Ishikawa (cell line): Measurements from ENCODE around the gene FAH.

Experiments
- EGR1 ChIP-seq: IDR thresholded peaks from 2 replicates; pipeline ENCODE4 v1.6.1; 2012
- EP300 ChIP-seq: IDR thresholded peaks from 2 replicates; pipeline ENCODE4 v1.6.1; 2012; ENCODE audit warnings: borderline replicate concordance
- FOXM1 ChIP-seq: IDR thresholded peaks from 2 replicates; pipeline ENCODE4 v1.6.1; 2012; ENCODE audit warnings: low read depth, borderline replicate concordance
- NFIC ChIP-seq: IDR thresholded peaks from 2 replicates; pipeline ENCODE4 v1.6.1; 2012
- RAD21 ChIP-seq: IDR thresholded peaks from 2 replicates; pipeline ENCODE4 v1.6.1; 2012; ENCODE audit warnings: low read depth
- REST ChIP-seq: IDR thresholded peaks from 2 replicates; pipeline ENCODE4 v1.6.1; 2012; ENCODE audit warnings: low read depth, mild to moderate bottlenecking
- TAF1 ChIP-seq: IDR thresholded peaks from 2 replicates; pipeline ENCODE4 v1.6.1; 2012; ENCODE audit warnings: low read depth, mild to moderate bottlenecking
- TCF12 ChIP-seq: IDR thresholded peaks from 2 replicates; pipeline ENCODE4 v1.6.1; 2012; ENCODE audit warnings: low read depth
- TEAD4 ChIP-seq: IDR thresholded peaks from 2 replicates; pipeline ENCODE4 v1.6.1; 2012
- USF1 ChIP-seq: IDR thresholded peaks from 2 replicates; pipeline ENCODE4 v1.6.1; 2012
- ZBTB7A ChIP-seq: IDR thresholded peaks from 2 replicates; pipeline ENCODE4 v1.6.1; 2012; ENCODE audit warnings: low read depth
- TF ChIP-seq, protein P1 (sequence below): IDR thresholded peaks from 2 replicates; pipeline ENCODE4 v1.6.1; 2012

GRCh38 chr15:80202641-80203360, 50.0 kb downstream of the FAH start:
- no peak for TF ChIP-seq RAD21
- no peak for TF ChIP-seq EP300
- no peak for TF ChIP-seq TAF1
- TF ChIP-seq TCF12 = no peak
- TF ChIP-seq NFIC = no peak
- TF ChIP-seq REST = no peak
- no peak for TF ChIP-seq FOXM1
- TF ChIP-seq TEAD4 = no peak
- TF ChIP-seq, protein P1, sequence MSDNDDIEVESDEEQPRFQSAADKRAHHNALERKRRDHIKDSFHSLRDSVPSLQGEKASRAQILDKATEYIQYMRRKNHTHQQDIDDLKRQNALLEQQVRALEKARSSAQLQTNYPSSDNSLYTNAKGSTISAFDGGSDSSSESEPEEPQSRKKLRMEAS = peak; percentile 22; the same call in 1 of the 2 replicates
- no peak for TF ChIP-seq ZBTB7A
- no peak for TF ChIP-seq EGR1
- TF ChIP-seq USF1 = 0 out of 2 replicates have a peak, but pooled peaks have one; percentile 29
